GM19372 (cell line): Measurements from ENCODE around the gene FUOM.
"Not testable (repeated sequence)": the region's sequence is repeated elsewhere in the genome, so short reads cannot be mapped to it uniquely, and the experiment has no call there.

ENCODE experiments used
- ATAC-seq: cut with Tn5 transposase; IDR thresholded peaks from one replicate; pipeline ENCODE4 v1.9.1; 2021; ENCODE audit warnings: mild to moderate bottlenecking, low read depth, moderate library complexity; ENCODE audit not compliant: unreplicated experiment

Gene FUOM

DNA sequence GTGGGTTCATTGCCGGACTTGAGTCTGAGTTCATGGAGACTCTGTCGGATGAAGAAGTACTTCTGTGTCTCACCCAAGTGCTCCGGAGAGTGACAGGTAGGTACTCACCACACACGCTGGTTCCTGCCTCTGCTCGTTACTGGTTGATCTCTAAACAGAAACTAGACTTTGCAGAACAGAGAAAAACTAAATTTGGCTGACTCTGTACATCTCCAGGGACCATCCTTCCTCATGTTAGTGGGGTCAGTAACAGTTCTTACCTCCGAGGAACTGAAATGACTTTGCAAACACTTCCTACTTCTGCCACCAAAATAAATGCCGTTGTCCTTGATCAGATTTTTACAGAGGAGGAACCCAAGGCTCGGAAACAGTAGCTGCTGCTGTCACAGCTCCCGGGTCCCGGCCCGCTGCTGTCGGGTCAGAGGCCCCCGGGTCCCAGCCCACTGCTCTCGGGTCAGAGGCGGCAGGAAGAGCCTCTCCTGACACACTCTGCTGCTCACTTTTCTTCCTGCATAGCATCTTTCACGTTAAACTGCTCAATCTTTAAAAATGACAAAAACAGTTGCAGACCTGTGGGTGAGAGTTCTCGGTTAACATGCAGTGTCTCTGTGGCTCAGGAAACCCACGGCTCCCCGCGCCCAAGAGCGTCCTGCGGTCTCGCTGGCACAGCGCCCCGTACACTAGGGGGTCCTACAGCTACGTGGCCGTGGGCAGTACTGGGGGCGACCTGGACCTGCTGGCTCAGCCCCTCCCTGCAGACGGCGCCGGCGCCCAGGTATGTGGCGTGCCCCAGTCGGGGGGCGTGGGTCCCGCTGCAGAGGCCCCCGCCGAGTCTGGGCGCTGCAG is 31.4 kb upstream of the FUOM start:
- peak; percentile 82 for ATAC-seq

DNA sequence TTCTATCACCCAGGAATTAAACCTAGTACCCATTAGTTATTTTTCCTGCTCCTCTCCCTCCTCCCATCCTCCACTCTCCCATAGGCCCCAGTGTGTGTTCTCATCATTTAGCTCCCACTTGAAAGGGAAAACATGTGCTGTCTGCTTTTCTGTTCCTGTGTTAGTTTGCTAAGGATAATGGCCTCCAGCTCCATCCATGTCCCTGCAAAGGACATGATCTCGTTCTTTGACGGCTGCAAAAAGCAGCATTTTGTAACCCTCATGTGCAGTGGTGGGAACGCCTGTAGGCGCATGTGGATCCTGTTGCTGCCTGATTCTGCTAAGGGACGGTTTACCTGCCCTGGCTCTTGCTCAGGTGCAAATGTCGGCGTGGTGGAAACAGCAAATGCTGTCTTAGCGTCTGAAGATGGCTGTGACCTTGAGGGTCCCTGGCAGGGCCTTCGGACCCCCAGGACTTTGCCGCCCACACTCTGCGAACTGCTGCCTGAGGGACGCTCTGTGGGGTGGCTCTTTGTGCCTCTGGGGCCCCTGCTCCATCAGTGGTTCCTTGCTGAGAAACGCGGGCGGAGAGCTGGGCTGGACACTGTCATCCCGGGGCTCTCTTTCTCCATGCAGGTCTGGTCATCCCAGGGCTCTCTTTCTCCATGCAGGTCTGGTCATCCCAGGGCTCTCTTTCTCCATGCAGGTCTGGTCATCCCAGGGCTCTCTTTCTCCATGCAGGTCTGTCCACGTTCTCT is 30.6 kb upstream of the FUOM start:
- peak; percentile 15 for ATAC-seq

DNA sequence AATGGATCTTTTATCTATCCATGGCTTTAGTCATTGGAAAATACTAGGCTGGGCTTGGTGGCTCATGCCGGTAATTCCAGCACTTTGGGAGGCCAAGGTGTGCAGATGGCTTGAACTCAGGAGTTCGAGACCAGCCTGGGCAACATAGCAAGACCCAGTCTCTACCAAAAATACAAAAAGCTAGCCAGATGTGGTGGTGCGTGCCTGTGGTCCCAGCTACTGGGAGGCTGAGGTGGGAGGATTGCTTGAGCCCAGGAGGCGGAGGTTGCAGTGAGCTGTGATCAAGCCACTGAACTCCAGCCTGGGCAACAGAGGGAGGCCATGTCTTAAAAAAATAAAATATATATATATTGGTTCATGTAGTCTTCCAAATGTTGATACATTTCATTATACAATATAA is 29.1 kb upstream of the FUOM start:
- ATAC-seq: not testable (repeated sequence)

DNA sequence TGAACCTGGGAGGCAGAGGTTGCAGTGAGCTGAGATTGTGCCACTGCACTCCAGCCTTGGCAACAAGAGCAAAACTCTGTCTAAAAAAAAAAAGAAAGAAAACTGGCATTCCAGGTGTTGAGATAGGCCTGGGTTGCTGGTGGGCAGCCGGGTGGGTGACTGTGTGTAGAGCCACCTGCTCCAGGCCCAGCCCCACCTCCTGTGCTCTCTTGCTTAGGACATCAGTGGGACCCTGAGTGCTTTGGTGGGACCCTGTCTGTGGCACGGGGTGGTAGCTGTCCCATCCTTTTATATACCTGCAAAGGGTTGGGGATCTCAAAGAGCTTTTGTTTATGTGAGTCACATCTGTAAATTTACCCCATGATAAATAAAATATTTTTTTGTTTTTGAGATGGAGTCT is 27.4 kb upstream of the FUOM start:
- ATAC-seq: no peak

DNA sequence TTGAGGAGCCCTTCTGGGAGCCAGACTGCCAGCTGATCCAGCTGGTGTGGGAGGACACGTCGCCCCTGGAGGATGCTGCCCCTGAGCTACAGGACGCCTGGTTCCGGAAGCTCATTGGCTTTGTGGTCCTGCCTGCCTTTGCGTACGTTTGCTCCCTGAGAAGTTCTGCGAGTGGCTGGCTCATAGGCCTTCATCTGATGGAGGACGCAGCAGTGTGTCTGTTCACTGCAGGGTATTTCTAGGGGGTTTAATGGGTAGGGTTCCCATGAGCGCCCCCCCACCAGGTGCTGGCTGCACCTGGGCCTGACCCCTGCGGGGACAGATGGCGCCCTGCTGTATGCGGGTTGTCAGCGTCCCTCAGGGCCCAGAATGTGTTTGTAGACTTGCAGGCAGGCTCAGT is 26.3 kb upstream of the FUOM start:
- no peak for ATAC-seq

DNA sequence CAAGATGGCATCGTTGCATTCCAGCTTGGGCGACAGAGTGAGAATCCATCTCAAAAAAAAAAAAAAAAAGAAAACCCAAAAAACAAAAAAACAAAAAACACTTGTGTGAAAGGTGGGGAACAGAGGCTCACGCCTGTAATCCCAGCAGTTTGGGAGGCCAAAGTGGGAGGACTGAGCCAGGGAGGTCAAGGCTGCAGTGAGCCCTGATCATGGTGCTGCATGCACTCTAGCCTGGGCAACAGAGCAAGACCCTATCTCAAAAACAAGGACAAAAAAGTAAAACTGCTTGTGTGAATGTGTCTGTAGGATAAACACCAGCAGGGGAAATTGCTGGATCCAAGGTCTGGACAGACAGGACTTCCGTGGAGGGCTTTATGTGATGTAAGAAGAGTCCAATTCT is 25.7 kb upstream of the FUOM start:
- ATAC-seq: no peak

DNA sequence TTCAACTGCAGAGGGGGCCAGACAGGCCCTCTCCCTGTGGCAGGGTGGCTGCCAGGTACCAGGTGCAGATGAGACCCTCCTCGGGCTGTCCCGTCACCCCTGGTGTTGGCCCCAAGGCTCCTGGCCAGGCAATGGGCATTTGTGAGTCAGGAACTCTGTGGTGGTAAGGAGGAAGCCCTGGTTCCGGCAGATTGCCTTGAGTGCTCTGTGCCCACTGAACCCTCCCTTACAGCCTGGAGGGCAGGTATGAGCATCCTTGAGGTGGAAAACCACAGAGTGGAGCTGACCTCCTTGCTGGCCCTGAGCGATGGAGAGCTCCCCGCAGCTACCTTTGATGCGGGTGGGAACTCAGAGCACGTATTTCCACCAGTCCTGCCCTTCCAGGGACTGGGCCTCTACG is 23.2 kb upstream of the FUOM start:
- no peak for ATAC-seq

DNA sequence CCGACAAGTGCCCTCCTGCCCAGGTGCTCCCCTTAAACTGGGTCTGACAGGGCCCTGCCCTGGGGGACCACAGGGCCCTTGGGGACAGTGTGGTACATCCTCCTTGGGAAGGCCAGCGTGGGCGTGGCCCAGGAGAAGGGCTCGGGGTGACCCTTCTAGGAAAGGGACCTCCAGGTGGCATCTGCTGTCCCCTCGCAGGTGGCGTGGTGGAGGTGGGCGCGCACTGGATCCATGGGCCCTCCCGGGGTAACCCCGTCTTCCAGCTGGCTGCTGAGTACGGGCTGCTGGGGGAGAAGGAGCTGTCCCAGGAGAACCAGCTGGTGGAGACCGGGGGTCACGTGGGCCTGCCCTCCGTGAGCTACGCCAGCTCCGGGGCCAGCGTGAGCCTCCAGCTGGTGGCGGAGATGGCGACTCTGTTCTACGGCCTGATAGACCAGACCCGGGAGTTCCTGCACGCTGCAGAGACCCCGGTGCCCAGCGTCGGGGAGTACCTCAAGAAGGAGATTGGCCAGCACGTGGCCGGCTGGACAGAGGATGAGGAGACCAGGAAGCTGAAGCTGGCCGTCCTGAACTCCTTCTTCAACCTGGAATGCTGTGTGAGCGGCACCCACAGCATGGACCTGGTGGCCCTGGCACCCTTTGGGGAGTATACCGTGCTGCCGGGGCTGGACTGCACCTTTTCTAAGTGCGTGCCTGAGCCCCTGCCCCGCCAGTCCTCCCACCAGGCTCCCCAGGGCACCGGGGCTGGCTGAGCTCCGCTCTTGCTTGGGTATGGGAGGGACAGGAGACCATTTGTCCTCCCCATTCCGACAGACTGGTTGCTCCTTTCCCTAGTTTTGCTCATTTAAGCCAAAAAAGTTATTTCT is 22.2 kb upstream of the FUOM start:
- ATAC-seq: no peak

DNA sequence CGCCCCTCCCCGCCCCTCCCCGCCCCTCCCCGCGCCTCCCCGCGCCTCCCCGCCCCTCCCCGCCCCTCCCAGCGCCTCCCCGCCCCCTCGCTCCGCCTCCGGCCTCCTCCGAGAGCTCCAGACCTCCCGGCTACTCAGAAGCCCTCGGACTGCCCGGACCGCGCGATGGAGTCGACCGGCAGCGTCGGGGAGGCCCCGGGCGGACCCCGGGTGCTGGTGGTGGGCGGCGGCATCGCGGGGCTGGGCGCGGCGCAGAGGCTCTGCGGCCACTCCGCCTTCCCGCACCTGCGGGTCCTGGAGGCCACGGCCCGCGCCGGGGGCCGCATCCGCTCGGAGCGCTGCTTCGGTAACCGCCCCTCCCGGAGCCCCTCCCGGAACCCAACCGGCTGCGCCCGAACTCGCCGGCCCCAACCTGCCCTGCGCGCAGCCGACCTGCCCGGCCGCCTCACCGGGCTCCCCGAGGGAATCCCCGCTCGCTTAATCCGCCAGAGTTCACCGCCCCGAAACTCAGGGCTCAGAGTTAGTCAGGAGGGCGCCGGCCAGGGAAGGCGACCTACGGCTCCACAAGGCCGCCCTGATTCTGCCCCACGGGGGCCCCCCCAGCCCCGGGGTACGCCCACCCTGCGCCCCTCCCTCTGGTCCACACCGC is 21.5 kb upstream of the FUOM start, which contains the start of gene PAOX:
PAOX (plus strand) TSS at position 111 of the 649 bp plus-strand sequence; CDS start at position 166, 55 bp downstream.
- ATAC-seq: peak; percentile 49

DNA sequence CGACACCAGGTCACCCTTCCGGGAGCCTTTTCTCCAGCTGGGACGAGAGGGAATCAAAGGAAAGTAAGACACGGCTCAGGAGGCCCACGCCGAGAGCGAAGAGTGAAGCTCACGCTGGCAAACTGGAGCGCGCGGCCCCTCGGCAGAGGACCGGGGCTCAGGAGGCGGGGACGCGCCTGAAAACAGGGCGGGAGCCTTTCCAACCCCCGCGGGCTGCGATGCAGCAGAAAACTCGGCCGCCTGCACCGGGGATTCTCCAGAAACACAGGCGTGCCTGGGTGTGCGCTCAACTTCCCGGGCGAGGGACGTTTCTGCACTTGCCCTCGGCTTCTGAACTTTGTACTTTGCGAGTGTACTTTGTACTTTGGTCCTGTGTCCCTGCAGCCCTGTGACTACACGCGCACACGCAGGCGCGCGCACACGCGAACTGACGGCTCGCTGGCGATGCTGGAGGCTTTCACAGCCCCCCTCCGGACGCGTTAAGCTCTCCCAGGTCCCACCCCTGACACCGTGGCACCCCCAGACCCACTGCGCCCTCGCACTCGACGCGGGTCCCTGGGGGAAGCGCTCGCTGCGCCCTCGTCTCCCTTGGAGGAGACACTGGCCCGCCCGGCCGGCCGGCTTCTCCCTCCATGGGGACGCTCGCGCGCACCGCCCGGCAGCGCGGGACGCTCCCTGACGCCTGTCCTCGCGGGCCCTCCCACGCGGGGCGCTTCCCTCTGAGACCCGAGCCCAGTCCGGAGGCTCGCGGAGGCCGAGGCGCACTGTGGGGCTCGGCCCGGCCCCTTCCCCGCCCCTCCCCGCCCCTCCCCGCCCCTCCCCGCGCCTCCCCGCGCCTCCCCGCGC is 20.7 kb upstream of the FUOM start:
- peak; percentile 50 for ATAC-seq

DNA sequence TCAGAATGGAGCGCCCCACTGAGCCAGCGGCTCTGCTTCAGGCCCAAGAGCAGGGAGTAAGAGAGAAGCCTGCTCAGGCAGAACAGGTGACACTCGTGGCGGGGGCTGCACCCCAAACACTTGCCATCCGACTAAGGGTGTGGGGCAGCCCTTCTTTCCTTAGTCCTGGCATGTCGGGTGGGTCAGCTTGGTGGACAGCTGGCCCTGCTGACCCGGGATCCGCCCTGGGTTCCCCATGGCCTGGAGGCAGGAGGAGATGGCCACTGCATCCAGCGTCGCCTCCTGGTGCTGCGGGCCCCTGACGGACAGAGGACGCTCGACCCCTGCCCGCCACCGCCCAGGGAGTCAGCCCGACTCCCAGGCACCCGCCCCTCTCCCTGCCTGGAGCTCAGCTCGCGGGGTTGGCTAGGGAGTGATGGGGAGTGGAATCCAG is 20.0 kb upstream of the FUOM start:
- ATAC-seq: no peak

DNA sequence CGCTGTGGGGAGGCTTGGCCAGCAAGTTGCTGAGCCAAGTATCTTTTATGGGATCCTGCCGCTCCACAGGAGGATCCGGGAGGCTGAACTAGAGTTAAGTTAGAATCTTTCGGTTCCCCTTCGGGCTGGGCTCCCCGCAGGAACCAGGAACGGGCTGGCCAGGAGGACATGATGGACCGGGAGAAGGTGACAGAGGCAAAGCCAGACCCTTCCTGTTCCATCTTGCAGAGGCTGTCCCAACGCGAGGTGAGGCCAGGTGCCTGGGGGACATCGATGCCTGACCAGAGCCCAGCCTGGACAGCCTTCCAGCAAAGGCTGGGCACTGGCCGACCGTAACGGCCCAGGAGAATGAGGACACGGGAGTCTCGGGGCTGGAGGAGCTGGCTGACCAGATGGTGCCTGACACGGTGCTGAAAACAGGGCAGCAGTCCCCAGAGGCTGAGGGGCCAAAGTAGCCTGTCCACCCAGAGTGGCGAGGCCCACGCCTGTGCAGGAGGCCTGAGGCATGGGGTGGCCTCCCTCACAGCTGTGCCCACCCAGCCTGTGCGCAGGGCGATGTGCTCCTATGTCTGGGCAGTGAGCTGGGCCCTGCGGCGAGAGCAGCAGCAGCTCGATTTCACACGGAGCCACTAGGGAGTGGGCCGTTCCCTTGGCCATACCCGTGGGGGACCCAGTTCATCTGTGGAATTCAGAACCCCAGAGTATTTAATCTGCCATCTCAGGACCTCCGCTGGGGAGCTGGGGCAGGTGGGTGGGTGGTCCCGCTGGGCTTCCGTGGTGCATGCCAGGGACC is 19.4 kb upstream of the FUOM start:
- ATAC-seq: no peak

DNA sequence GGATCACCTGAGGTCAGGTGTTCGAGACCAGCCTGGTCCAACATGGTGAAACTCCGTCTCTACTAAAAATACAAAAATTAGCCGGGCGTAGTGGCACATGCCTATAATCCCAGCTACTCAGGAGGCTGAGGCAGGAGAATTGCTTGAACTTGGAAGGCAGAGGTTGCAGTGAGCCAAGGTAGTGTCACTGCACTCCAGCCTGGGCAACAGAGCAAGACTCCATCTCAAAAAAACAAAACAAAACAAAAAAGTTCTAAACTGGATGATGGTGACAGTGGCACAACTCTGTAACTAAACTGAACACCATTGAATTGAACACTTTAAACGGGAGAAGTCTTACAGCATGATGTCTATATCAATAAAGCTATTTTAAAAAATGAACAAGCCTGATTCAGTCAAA is 18.4 kb upstream of the FUOM start:
- not testable (repeated sequence) for ATAC-seq

DNA sequence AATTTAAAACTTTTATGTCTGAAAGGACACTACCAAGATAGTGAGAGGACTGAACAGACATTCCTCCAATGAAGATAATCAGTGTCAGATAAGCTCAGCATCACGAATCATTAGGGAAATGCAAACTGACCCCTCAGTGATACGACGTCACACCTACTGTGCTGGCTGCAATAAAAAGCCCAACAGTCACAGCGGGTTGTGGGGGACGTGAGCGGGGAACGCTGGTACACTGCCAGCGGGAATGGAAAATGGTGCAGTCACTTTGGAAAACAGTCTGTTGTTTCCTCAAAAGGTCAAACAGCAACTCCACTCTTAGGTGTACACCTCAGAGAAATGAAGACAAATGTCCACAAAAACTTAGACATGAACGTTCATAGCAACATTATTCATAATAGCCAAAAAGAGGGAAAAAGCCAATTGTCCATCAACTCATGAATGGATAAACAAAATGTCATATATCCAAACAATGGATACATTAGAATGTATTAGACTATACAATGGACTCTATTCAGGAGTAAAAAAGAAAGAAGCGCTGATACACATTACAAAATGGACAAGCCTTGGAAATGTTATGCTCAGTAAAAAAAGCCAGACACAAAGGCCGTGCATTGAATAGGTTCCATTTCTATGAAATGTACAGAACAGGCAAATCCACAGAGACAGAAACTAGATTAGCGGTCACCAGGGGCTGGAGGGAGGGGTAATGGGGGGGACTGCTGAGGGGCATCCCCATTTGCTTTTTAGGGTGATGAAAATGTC is 17.7 kb upstream of the FUOM start:
- no peak for ATAC-seq

DNA sequence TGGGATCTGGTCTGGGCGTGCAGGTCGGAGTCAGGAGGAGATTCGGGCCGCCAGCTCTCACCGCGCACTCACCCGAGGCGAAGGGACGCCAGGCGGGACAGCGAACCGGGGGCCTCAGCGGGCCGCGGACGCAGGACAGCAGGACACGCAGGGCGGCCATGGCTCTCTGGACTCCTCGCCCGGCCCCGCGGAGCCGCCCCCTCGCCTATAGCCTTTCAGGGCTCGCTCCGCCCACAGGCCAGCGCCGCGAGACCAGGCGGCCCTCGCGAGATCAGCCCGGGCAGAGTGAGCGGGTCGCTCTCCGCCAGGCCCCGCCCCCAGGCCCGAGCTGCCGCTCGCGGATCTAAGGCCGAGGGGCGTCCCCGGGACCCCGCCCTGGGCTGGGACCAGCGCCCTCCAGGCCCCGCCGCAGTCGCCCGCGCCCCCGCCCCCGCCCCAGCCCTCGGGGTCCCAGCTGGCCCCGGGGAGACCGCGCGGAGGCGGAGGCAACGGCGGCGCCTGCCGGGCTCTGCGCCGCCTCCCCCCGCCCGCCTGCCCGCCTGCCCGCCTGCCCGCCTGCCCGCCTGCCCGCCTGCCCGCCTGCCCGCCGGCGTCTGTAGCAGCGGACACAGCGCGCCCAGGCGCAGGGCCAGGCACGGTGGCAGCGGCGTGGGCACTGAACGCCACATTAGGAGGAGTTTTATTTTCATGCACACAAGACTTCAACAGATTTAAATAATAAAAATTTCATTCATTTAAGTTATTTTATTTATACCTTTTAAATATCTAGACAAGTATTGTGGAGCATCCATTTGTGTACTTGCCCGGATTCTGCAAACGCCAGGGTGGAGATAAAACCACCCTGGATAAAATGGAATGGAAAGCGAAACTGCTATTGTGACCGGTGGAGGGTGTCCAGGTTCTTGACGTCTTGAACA is 15.6 kb upstream of the FUOM start, which contains the start of gene ECHS1:
ECHS1 (minus strand) TSS at position 181 of the 917 bp plus-strand sequence; CDS start at position 160, 21 bp downstream.
- peak; percentile 97 for ATAC-seq

DNA sequence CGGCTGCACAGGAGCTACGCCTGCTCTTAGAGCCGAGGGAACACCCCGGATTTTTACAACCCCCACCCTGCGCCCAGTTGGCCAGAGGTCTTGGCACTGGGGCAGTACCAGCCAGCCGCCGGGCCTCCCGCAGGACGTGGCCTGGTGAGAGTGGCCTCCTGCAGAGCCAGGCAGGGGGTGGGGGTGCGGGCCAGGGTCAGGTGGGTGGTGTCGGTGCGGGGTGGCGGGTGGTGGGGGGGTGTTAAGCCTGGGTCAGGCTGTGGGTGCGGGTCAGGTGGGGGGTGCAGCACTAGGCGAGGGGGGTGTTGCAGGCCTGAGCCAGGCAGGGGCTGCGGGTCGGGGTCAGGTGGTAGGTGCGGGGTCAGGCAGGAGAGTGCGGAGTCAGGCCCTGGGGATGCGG is 14.7 kb upstream of the FUOM start:
- ATAC-seq: no peak
